ENCODE results near the gene PRR16.

The PRR16 gene

DNA sequence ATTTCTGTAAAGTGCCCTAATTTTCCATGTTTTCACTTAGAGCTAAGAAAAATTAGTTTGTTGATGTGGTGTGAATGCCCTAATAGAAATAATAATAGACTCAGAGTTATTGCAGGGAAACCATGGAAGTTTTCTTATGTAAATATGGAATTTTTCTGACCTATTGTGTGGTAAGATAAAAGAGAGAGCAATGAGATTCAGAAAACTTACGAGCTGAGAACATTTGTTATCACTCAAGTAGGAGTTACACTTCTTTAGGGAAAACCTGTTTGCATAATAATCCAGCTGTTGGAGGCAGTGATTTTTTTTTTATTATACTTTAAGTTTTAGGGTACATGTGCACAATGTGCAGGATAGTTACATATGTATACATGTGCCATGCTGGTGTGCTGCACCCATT, 39.2 kb downstream of the PRR16 start:
- DNase-seq (ENCODE audit: low read depth): no peak
- TF ChIP-seq, protein P1, sequence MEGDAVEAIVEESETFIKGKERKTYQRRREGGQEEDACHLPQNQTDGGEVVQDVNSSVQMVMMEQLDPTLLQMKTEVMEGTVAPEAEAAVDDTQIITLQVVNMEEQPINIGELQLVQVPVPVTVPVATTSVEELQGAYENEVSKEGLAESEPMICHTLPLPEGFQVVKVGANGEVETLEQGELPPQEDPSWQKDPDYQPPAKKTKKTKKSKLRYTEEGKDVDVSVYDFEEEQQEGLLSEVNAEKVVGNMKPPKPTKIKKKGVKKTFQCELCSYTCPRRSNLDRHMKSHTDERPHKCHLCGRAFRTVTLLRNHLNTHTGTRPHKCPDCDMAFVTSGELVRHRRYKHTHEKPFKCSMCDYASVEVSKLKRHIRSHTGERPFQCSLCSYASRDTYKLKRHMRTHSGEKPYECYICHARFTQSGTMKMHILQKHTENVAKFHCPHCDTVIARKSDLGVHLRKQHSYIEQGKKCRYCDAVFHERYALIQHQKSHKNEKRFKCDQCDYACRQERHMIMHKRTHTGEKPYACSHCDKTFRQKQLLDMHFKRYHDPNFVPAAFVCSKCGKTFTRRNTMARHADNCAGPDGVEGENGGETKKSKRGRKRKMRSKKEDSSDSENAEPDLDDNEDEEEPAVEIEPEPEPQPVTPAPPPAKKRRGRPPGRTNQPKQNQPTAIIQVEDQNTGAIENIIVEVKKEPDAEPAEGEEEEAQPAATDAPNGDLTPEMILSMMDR (IDR thresholded peaks at IDR 0.05; ENCODE audit: low read depth, low read length): no peak
- no peak for TF ChIP-seq POLR2A (IDR thresholded peaks at IDR 0.05; ENCODE audit: extremely low read depth, insufficient read length)
- no peak for TF ChIP-seq MYC (IDR thresholded peaks at IDR 0.05; ENCODE audit: low read depth, low read length)
- TF ChIP-seq, protein P2, sequence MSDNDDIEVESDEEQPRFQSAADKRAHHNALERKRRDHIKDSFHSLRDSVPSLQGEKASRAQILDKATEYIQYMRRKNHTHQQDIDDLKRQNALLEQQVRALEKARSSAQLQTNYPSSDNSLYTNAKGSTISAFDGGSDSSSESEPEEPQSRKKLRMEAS (IDR thresholded peaks at IDR 0.05; ENCODE audit: low read depth, low read length): no peak
- no peak overlapping the region for H3K4me3 ChIP-seq (ENCODE audit: low read depth, low read length)

DNA sequence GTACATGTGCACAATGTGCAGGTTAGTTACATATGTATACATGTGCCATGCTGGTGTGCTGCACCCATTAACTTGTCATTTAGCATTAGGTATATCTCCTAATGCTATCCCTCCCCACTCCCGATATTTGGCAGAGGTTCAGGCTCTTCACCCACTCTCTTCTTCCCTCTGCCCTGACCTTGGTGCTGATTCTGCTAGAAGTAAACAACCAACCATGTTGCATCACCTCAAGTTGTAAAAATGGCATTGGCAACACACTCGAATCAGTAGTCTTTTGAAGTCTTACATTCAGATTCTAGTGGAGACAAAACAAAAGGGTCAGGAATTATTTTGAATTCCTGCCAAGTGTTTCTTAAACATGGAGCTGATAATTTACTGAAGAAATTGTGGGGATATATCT, 40.0 kb downstream of the PRR16 start:
- no peak for DNase-seq (ENCODE audit: low read depth)
- TF ChIP-seq, protein P1 (IDR thresholded peaks at IDR 0.05; ENCODE audit: low read depth, low read length): no peak
- TF ChIP-seq MYC (IDR thresholded peaks at IDR 0.05; ENCODE audit: low read depth, low read length): no peak
- no peak for TF ChIP-seq POLR2A (IDR thresholded peaks at IDR 0.05; ENCODE audit: extremely low read depth, insufficient read length)
- TF ChIP-seq, protein P2 (IDR thresholded peaks at IDR 0.05; ENCODE audit: low read depth, low read length): no peak
- H3K4me3 ChIP-seq (ENCODE audit: low read depth, low read length): no peak overlapping the region

DNA sequence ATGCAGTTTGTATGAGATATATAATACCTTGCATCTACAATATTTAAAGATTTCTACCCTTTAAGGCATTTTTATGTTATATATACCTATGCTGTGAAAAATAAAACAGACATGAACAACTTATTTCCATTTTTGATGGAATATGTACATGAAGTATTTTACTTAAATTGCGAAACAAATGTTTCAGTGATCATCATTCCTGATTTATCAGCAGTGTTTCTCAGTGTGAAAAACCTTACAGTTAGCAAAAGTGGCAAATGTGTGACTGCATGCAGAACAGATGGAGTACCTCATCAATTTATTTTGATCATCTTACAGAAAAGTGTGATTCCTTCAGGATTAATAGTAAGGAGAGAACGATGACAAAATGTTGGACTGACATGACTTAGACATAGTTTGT, 43.1 kb downstream of the PRR16 start:
- no peak for DNase-seq (ENCODE audit: low read depth)
- TF ChIP-seq POLR2A (IDR thresholded peaks at IDR 0.05; ENCODE audit: extremely low read depth, insufficient read length) (no peak), MYC (IDR thresholded peaks at IDR 0.05; ENCODE audit: low read depth, low read length) (no peak)
- TF ChIP-seq, protein P1 (IDR thresholded peaks at IDR 0.05; ENCODE audit: low read depth, low read length): no peak
- TF ChIP-seq, protein P2 (IDR thresholded peaks at IDR 0.05; ENCODE audit: low read depth, low read length): no peak
- H3K4me3 ChIP-seq (ENCODE audit: low read depth, low read length): no peak overlapping the region

DNA sequence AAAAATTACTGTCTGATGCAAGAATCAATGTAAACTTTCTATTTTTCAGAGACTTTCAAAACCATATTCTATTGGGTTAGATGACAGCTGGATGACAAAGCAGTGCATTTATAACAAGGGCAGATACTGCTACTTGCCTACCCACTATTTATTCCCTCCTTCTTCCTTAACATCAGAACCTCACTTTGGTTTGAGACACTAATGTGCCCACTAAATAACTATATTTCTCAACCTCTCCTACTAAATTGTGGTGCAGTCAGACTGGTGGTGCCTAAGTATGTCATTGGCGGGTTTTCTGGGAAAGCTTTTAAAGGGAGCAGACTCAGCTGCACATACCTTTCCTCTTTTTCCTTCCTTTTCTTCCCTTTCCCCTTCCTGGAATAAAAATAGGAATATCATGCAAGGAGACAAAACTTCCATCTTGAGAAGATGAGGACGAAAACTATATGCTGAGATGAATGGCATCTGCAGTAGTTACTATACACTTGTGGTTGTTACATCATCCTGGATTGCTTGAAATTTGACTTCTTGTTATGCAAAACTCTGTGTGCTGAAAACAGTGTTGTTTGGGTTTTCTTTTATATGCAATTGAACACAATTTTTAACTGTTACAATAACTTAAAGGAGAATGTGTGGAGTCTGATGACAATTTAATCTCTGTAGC, 43.8 kb downstream of the PRR16 start:
- no peak overlapping the region for H3K4me3 ChIP-seq (ENCODE audit: low read depth, low read length)
- DNase-seq (ENCODE audit: low read depth): no peak
- TF ChIP-seq, protein P1 (IDR thresholded peaks at IDR 0.05; ENCODE audit: low read depth, low read length): no peak
- TF ChIP-seq, protein P2 (IDR thresholded peaks at IDR 0.05; ENCODE audit: low read depth, low read length): no peak
- TF ChIP-seq POLR2A (IDR thresholded peaks at IDR 0.05; ENCODE audit: extremely low read depth, insufficient read length) (no peak), MYC (IDR thresholded peaks at IDR 0.05; ENCODE audit: low read depth, low read length) (no peak)

DNA sequence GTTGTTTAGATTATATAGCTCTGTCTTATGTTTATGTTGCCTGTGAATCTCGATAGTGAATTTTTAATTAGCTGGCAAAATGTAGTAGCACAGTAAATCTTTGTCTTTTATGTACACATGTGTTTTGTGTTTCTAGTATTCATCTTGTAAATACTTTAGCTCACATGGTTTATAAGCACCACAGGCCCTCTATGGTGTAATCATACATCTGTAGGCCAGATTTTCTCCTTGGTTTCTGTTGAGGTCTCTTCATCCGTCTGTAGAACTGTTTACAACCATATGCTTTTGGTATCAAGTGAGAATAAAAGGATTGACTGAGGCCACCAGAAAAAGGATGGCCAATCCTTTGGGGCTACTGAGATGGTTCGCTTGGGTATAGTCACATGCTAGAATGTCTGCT, 45.0 kb downstream of the PRR16 start:
- H3K4me3 ChIP-seq (ENCODE audit: low read depth, low read length): no peak overlapping the region
- no peak for TF ChIP-seq MYC (IDR thresholded peaks at IDR 0.05; ENCODE audit: low read depth, low read length)
- TF ChIP-seq, protein P2 (IDR thresholded peaks at IDR 0.05; ENCODE audit: low read depth, low read length): no peak
- no peak for TF ChIP-seq POLR2A (IDR thresholded peaks at IDR 0.05; ENCODE audit: extremely low read depth, insufficient read length)
- TF ChIP-seq, protein P1 (IDR thresholded peaks at IDR 0.05; ENCODE audit: low read depth, low read length): no peak
- DNase-seq (ENCODE audit: low read depth): no peak
